Activated CD8-positive, alpha-beta memory T cell treated with anti-CD3 and anti-CD28 coated beads for 4 hours (primary cell): ENCODE data around the gene ECE1.
"Not testable (repeated sequence)": the region's sequence is repeated elsewhere in the genome, so short reads cannot be mapped to it uniquely, and the experiment has no call there.

Source experiments
- DNase-seq, 2 donors: peaks; one replicate each; pipeline ENCODE4 v3.0.0-alpha.2; 2020; ENCODE audit warnings: low read depth in 2 of 2

ECE1 gene

GRCh38 chr1:21292984-21293536 lies 2.8 kb upstream of the ECE1 start:
- DNase-seq = no peak

- DNase-seq = no peak
These were observed 2.3 kb upstream of the ECE1 start for GRCh38 chr1:21292503-21292983.

GRCh38 chr1:21291964-21292363 lies 1.7 kb upstream of the ECE1 start:
- DNase-seq = no peak

- DNase-seq = no peak
These were observed 921 bp upstream of the ECE1 start for GRCh38 chr1:21291184-21291583.

GRCh38 chr1:21290546-21290944 lies 282 bp upstream of the ECE1 start:
- no peak for DNase-seq

GRCh38 chr1:21289127-21289526 lies 1.1 kb downstream of the ECE1 start:
- no peak for DNase-seq

GRCh38 chr1:21287905-21288514 lies 2.3 kb downstream of the ECE1 start:
- no peak for DNase-seq

DNA sequence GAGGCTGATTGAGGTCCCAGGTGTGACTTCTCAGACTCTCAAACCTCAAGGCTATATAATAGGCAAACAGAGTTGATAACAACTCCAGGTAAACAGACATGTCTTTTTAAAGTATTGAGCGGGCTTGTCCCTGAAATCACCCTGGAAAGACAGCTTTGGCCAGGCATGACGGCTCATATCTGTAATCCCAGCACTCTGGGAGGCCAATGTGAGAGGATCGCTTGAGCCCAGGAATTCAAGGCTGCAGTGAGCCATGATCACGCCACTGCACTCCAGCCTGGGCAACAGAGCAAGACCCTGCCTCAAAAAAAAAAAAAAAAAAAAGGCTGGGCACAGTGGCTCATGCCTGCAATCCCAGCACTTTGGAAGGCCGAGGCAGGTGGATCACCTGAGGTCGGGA lies 4.9 kb downstream of the ECE1 start:
- not testable (repeated sequence) for DNase-seq

GRCh38 chr1:21285055-21285372 lies 5.2 kb downstream of the ECE1 start:
- no peak for DNase-seq

DNA sequence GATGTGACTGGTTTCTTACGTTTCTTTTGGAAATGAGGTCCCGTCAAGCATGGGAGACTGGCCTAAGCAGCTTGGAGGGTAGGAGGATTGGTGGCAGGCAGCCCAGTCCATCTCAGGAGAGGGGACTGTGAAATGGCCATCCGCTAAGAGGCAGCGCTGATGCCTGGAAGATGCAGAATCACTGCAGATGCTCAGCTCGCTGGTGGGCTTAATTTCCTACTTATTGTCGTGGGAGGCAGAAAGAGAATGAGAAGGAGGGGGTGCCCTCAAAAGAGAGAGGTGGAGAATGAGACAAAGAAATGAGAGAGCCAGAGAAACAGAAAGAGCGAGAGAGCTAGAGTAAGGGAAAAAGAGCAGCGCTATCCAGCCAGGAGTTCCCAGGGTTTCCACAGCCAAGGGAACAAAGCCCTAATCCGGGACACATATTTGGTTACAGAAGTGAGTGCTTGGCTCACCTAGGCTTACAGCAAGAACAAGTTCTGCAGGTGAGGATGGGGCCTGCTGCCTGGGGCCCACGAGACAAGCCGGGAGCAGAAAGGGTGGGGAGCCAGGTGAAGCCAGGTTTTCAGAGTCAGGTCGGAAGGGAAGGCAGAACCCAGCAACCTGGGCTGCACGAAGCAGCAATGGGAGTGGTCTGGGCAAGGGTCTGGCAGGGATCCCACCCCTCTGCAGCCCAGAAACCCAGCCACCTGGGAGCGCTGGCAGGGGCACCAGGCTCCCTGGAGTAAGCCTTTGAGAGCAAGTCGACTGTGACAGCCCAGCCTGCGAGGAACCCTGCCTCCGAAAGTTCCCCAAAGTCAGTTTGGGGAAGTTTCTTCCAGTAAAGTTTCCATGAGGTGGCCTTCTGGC lies 5.8 kb downstream of the ECE1 start:
- DNase-seq = no peak

- DNase-seq = no peak
These were observed 6.7 kb downstream of the ECE1 start for GRCh38 chr1:21283524-21283923.

DNA sequence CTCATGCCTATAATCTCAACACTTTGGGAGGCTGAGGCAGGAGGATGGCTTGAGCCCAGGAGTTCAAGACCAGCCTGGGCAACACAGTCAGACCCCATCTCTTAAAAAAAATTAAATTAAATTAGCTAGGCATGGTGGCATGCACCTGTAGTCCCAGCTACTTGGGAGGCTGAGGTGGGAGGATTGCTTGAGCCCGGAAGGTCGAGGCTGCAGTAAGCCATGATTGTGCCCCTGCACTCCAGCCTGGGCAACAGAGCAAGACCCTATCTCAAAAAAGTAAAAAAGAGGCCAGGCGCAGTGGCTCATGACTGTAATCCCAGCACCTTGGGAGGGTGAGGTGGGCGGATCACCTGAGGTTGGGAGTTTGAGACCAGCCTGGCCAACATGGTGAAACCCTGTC lies 8.2 kb downstream of the ECE1 start:
- DNase-seq = not testable (repeated sequence)

DNA sequence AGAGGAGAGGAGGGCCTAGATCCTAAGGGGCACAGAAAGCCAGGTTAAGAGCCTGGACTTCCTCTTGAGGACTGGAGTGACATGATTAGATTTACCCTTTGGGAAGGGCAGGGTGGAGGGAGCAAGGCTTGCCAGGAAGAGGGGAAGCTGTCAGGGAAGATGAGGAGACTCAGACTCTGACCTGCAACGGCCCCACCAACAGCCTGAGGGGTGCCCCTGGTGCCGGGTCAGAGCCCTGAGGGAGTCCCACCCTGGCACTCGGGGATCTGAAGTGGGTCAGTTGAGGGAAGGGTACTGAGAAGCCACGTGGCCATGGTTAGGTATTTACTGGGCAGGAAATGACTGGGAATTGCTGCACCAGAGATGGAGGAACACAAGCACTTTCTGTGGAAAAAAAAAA lies 9.8 kb downstream of the ECE1 start:
- no peak for DNase-seq

- no peak for DNase-seq
These were observed 10.2 kb downstream of the ECE1 start for GRCh38 chr1:21280011-21280471.

DNA sequence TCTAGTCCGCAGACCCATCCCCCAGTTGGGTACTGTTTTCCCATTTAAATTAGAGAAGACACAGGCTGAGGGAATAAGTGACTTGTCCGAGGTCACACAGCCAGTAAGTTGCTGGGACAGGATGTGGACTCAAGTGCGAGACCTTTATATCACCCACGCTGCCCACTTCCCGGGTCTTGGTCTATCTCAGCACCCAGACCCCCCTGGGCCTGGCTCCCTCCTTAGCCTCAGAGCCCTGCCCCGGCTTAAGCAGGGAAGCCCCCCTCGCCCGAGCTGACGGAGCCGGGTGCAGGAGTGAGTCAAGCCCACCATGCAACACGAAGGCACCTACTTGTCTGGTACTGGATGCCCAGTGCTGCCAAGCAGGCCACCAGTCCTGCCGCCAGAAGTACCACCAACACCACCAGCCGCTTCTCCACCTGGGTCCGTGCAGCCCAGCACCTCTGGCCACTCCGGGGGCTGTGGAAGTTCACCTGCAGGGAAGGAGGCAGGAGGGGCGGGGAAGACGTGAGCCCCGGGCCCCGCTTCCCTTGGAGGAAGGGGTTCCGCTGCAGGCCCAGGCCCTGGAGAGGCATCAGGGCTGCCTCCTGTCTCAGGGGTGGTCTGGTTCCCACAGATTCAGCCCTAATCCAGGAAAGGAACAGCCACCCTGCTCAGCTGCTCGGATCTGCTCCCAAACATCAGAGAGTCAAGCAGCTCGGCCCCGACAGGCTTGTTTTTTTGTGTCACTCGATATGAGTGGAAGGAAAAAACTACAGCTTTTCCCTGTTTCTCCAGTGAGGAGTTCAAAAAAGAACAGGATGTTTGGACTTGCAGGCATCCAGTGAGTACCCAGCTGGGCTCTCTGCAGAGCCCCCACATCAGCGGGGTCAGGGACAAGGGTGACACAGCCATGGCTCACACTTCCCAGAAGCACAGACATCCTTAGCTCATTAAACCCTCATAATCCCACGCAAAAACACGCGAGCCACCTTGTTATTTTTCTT lies 11.1 kb downstream of the ECE1 start:
- DNase-seq = no peak

- DNase-seq = no peak
These were observed 11.9 kb downstream of the ECE1 start for GRCh38 chr1:21278208-21278859.

DNA sequence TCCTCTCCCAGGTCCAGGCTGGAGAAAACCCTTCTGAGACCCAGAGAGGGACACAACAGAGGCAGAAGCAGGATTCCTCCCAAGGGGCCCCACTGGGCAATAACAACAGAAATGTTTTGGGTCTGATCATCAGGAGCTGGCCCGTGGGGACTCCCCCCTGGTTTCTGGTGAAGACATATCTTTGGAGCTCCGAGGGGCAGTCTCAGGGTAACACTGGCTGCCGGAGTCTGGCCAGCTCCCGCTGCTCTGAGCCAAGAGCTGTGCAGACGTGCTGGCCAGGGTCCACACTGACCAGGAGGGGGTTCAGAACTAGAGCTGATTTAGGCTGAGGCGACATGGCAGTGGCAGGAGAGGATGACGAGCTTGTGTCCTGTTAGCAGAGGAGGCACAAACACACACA lies 13.1 kb downstream of the ECE1 start:
- no peak for DNase-seq

GRCh38 chr1:21272540-21272939 lies 17.7 kb downstream of the ECE1 start:
- no peak for DNase-seq

- DNase-seq = no peak
These were observed 18.7 kb downstream of the ECE1 start for GRCh38 chr1:21271550-21271949.

DNA sequence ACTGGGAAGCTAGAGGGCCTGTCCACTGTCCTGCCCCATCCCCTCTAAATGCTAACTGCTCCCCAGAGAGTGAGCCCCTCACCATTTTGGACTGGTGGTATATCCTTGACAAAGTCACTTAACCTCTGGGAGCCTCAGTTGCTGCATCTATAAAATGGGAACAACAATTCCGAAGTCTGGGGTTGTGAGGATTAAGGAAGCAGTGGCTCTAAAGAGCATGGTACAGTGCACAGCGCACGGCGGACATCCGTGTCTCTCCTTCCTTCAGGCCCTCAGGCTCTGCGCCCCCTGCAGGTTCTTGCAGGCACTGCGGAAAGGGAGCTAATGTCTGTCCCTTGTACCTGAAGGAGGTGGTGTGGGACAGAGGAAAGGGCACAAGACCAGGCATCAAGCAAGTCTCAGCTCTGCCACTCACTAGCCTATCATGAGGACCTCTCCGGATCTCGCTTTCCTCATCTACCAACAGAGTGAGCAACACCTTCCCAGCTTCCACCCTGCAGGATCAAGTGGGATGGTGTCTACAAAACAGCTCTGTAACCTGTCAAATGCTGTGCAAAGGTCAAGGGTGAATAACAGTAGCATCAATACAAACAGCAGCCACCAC lies 20.1 kb downstream of the ECE1 start:
- peak; percentile 55 for DNase-seq
